GM23338 (cell line): Measurements from ENCODE around the gene MAN2C1. TPM values are rescaled to one million over a fixed set of nuclear protein-coding genes. Genes with fewer than 3 reads are reported as not detected.

Experiments
- ATAC-seq: fragments of 200-7000 bp; cut with Tn5 transposase; 3 replicates; pipeline ENCODE4 v1.9.1; 2020
- DNase-seq: peaks from one replicate; pipeline ENCODE4 v3.0.0-alpha.2; 2015; ENCODE audit warnings: low spot score
- H2AFZ ChIP-seq: fragments of 200-600 bp; sonication (generic); 2 replicates; pipeline ENCODE4 v1.8.0; 2016; ENCODE audit warnings: antibody characterized with exemption, mild to moderate bottlenecking, moderate library complexity
- H3F3A ChIP-seq: fragments of 200-600 bp; sonication (generic); replicated peaks from 2 replicates; pipeline ENCODE4 v1.8.0; 2017; ENCODE audit warnings: antibody characterized with exemption, mixed run types, low read depth
- H3K27ac ChIP-seq: fragments of 200-600 bp; sonication (generic); 2 replicates; pipeline ENCODE4 v1.6.1; 2016; ENCODE audit warnings: low read depth
- H3K27me3 ChIP-seq: fragments of 200-600 bp; sonication (generic); 2 replicates; pipeline ENCODE4 v1.8.0; 2016; ENCODE audit warnings: mild to moderate bottlenecking, mixed run types, moderate library complexity; ENCODE audit not compliant: insufficient read depth
- H3K36me3 ChIP-seq: fragments of 200-600 bp; sonication (generic); 2 replicates; pipeline ENCODE4 v1.8.0; 2016; ENCODE audit warnings: mild to moderate bottlenecking; ENCODE audit not compliant: insufficient read depth
- H3K4me1 ChIP-seq: fragments of 200-600 bp; sonication (generic); 2 replicates; pipeline ENCODE4 v1.8.0; 2016; ENCODE audit warnings: mild to moderate bottlenecking, moderate library complexity; ENCODE audit not compliant: insufficient read depth
- H3K4me2 ChIP-seq: fragments of 200-600 bp; sonication (generic); 2 replicates; pipeline ENCODE4 v1.7.1; 2017; ENCODE audit warnings: mixed run types
- H3K4me3 ChIP-seq: fragments of 200-600 bp; sonication (generic); 2 replicates; pipeline ENCODE4 v1.6.1; 2016; ENCODE audit warnings: mixed run types
- H3K79me2 ChIP-seq: fragments of 200-600 bp; sonication (generic); replicated peaks from 2 replicates; pipeline ENCODE4 v1.8.0; 2017; ENCODE audit warnings: mild to moderate bottlenecking; ENCODE audit not compliant: insufficient read depth
- H3K9me2 ChIP-seq: fragments of 200-600 bp; sonication (generic); 2 replicates; pipeline ENCODE4 v1.8.0; 2017; ENCODE audit not compliant: insufficient read depth
- H4K20me1 ChIP-seq: fragments of 200-600 bp; sonication (generic); replicated peaks from 2 replicates; pipeline ENCODE4 v1.8.0; 2017; ENCODE audit warnings: mild to moderate bottlenecking; ENCODE audit not compliant: insufficient read depth
- H3K27ac Mint-ChIP-seq: 2 replicates; pipeline ENCODE4 v1.8.0; 2020; ENCODE audit warnings: inconsistent platforms, mild to moderate bottlenecking, moderate library complexity, mixed read lengths
- H3K27me3 Mint-ChIP-seq: 3 replicates; pipeline ENCODE4 v1.8.0; 2022; ENCODE audit warnings: low read depth, mild to moderate bottlenecking, moderate library complexity, mixed read lengths, inconsistent platforms; ENCODE audit not compliant: insufficient read depth, poor library complexity
- H3K36me3 Mint-ChIP-seq: 3 replicates; pipeline ENCODE4 v1.8.0; 2021; ENCODE audit warnings: low read depth, mild to moderate bottlenecking, inconsistent platforms, moderate library complexity, mixed read lengths
- H3K4me1 Mint-ChIP-seq: 3 replicates; pipeline ENCODE4 v1.8.0; 2020; ENCODE audit warnings: mild to moderate bottlenecking, inconsistent platforms, mixed read lengths
- H3K4me3 Mint-ChIP-seq: 3 replicates; pipeline ENCODE4 v1.8.0; 2021; ENCODE audit warnings: moderate library complexity, mild to moderate bottlenecking, inconsistent platforms, mixed read lengths
- H3K9me3 Mint-ChIP-seq: 3 replicates; pipeline ENCODE4 v1.8.0; 2020; ENCODE audit warnings: moderate library complexity, mild to moderate bottlenecking, inconsistent platforms, mixed read lengths
- CREB1 ChIP-seq: fragments of 250-450 bp; sonication (Bioruptor Pico); IDR thresholded peaks from 2 replicates; pipeline ENCODE4 v1.5.0; 2020; ENCODE audit warnings: low read depth, mild to moderate bottlenecking, moderate library complexity
- CTCF ChIP-seq, 2 experiments: fragments of 200-600 bp in 1 of 2; sonication (generic) in 1 of 2; conservative IDR thresholded peaks; 2 replicates each; pipeline versions ENCODE4 v1.5.1 to v1.6.1; 2016 to 2017; ENCODE audit warnings: antibody characterized with exemption in 2 of 2, low read depth in 2 of 2, mild to moderate bottlenecking in 2 of 2, moderate library complexity in 1 of 2
- ETS1 ChIP-seq: IDR thresholded peaks from 2 replicates; pipeline ENCODE4 v1.6.1; 2016; ENCODE audit warnings: antibody characterized with exemption
- EZH2 ChIP-seq: fragments of 200-600 bp; sonication (generic); IDR thresholded peaks from one replicate; pipeline ENCODE4 v1.8.0; 2017; ENCODE audit warnings: antibody characterized with exemption, mild to moderate bottlenecking, low read depth; ENCODE audit not compliant: unreplicated experiment
- JUNB ChIP-seq: IDR thresholded peaks from one replicate; pipeline ENCODE4 v1.6.1; 2016; ENCODE audit warnings: antibody characterized with exemption; ENCODE audit not compliant: unreplicated experiment
- NANOG ChIP-seq: IDR thresholded peaks from 2 replicates; pipeline ENCODE4 v1.6.1; 2016; ENCODE audit warnings: antibody characterized with exemption, borderline replicate concordance
- REST ChIP-seq: IDR thresholded peaks from one replicate; pipeline ENCODE4 v1.6.1; 2018; ENCODE audit warnings: antibody characterized with exemption; ENCODE audit not compliant: unreplicated experiment
- STAT1 ChIP-seq: IDR thresholded peaks from one replicate; pipeline ENCODE4 v1.6.1; 2016; ENCODE audit warnings: antibody characterized with exemption; ENCODE audit not compliant: unreplicated experiment
- ZNF331 ChIP-seq: fragments of 250-450 bp; sonication (Bioruptor Pico); IDR thresholded peaks from 2 replicates; pipeline ENCODE4 v1.5.0; 2020; ENCODE audit warnings: low read depth, mild to moderate bottlenecking, moderate library complexity
- polyA plus RNA-seq: library from polyadenylated mRNA; unstranded; fragments of >200 nt; fragmentation: Nextera tagmentation; extraction: Ambion mirVana; gene quantifications from 2 replicates; pipeline ENCODE4 v1.2.1, GENCODE V29; 2016
- total RNA-seq: library from RNA; depleted of rRNA; stranded (reverse); fragments of >200 nt; shearing (Covaris generic); gene quantifications from 2 replicates; pipeline ENCODE4 v1.2.3, GENCODE V29; 2014

Gene MAN2C1
- total and polyA plus RNA-seq, 2 experiments from 2014 or later, result 42.3 to 129 TPM

DNA sequence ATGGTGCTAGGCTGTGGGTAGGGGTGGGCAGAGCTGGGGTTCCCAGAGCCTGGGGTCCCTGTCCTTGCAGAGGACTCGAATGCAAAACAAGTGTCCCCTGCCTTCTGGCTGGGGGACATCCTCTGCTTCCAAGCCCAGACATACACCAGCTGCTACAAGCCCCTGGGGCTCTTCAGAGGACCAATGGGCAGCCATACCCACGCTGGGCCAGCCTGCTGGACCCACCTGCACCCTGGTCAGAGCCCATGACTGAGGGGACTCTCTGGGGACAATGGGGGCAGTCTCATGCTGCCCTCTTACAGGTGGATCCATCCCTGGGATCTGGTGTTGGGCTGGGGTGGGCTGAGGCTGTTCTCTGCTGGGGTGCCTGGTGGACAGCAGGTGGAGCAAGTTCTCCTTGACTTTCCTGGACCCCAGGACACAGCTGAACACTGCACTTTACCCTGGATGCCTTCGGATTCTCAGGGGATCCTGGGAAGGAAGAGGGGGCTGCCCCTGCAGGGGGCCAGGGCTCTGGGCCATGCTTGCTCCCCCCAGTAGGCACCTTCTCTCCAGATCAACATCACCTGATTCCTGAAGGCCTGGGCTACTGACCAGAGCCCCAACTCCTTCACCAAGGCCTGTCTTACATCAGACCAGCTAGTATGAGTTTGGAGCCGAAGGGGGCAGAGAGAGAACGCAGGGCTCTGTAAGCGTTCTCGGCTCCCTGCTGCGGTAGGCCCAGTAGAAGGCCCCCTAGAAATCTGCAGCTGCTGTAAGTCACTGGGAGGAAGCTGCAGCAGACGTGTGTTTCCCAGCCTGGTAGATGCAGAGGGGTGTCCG lies 39.7 kb downstream of the MAN2C1 start:
- ATAC-seq, result no peak
- Histone ChIP-seq H3K79me2 (no peaks in the 10 kb centered on the region), H3K27me3 (no peaks in the 10 kb centered on the region), H2AFZ (no peak overlapping the region), H3K4me3 (no peak overlapping the region), H3K27ac (no peak overlapping the region), H3F3A (no peaks in the 10 kb centered on the region), H3K4me1 (no peaks in the 10 kb centered on the region), H3K36me3 (no peaks in the 10 kb centered on the region), H3K4me2 (no peak overlapping the region), H4K20me1 (no peaks in the 10 kb centered on the region), H3K9me2 (no peaks in the 10 kb centered on the region)
- H3K9me3 Mint-ChIP-seq, result no peaks in the 10 kb centered on the region
- no peaks in the 10 kb centered on the region for H3K4me1 Mint-ChIP-seq
- H3K4me3 Mint-ChIP-seq, result no peak overlapping the region
- H3K27me3 Mint-ChIP-seq, result peaks cover 3% of the 10 kb centered on the region
- DNase-seq, result no peak
- TF ChIP-seq REST (no peak), CTCF (conservative IDR thresholded peaks at IDR 0.05; ENCODE audit: low read depth in 2 of 2) (peak in 1 of 2 experiments; percentile 43; a peak in 2 of 4 replicates)
- H3K27ac Mint-ChIP-seq, result no peak overlapping the region
- H3K36me3 Mint-ChIP-seq, result no peaks in the 10 kb centered on the region; the same call in 2 of the 3 replicates

GRCh38 chr15:75327491-75327890 lies 40.9 kb downstream of the MAN2C1 start:
- Histone ChIP-seq H3K36me3 (no peaks in the 10 kb centered on the region), H3K27me3 (no peaks in the 10 kb centered on the region), H3F3A (no peaks in the 10 kb centered on the region), H4K20me1 (no peaks in the 10 kb centered on the region), H3K4me3 (no peak overlapping the region), H2AFZ (no peak overlapping the region), H3K27ac (no peak overlapping the region), H3K4me2 (no peak overlapping the region), H3K4me1 (no peaks in the 10 kb centered on the region), H3K79me2 (no peaks in the 10 kb centered on the region), H3K9me2 (no peaks in the 10 kb centered on the region)
- H3K9me3 Mint-ChIP-seq, result no peaks in the 10 kb centered on the region
- peaks cover 3% of the 10 kb centered on the region for H3K27me3 Mint-ChIP-seq
- DNase-seq (no peak), ATAC-seq (no peak)
- H3K4me3 Mint-ChIP-seq, result no peak overlapping the region
- TF ChIP-seq JUNB, result no peak
- no peak for TF ChIP-seq STAT1
- TF ChIP-seq EZH2, result no peak
- no peak for TF ChIP-seq ETS1
- TF ChIP-seq REST, result no peak
- no peak for TF ChIP-seq CTCF (conservative IDR thresholded peaks at IDR 0.05; ENCODE audit: low read depth in 2 of 2)
- TF ChIP-seq NANOG, result no peak
- TF ChIP-seq CREB1 (CRISPR knock-in tag), result no peak
- TF ChIP-seq ZNF331, result no peak
- H3K4me1 Mint-ChIP-seq, result no peaks in the 10 kb centered on the region
- H3K36me3 Mint-ChIP-seq, result no peaks in the 10 kb centered on the region; the same call in 2 of the 3 replicates
- H3K27ac Mint-ChIP-seq, result no peak overlapping the region
